Measurements from ENCODE around the gene ARFGAP3. TPM values are rescaled to one million over a fixed set of nuclear protein-coding genes. Genes with fewer than 3 reads are reported as not detected.

ARFGAP3 gene
- polyA plus RNA-seq, 4 donors = 44.8 to 59.5 (median 55.0) TPM

- DNase-seq (ENCODE audit: low read depth in 4 of 4, low spot score in 3 of 4) = no peak
Measured at GRCh38 chr22:42825796-42826195, 31.3 kb downstream of the ARFGAP3 start.

GRCh38 chr22:42821386-42821785 lies 35.7 kb downstream of the ARFGAP3 start:
- DNase-seq (ENCODE audit: low read depth in 4 of 4, low spot score in 3 of 4) = no peak

DNA sequence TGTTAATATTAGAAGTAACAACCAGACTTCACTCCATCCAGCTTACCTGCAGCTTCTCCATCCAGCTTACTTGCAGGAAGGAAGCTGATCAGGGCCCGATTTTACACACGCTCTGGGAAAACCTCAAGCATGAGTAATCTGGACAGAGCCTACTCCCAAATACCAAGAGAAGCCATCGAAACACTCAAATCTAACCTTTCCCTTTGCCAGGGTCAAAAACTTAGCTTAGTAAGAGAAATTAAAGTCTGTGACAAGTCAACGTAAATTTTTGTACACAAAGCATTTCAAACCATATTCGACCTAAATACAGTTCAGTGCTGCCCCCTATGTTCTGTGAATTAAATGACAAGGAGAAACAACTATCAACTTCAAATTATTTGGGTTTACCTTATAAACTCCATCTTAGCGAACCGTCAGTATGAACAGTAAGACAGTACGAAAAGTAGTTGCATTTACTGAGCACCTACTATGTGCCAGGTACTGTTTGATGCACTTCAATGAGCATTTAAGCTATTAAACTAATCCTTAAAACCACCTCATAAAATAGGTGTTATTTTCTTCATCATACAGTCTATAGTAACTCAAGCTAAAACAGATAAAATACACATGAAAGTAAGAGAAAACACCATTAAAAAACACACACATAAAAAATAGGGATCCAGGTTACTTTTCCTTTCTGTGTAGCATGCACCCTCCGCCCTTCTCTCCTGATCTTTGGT lies 36.9 kb downstream of the ARFGAP3 start:
- DNase-seq (ENCODE audit: low read depth in 4 of 4, low spot score in 3 of 4) = peak in 2 of 4 donors; percentile 46 to 53

GRCh38 chr22:42819412-42820044 lies 37.5 kb downstream of the ARFGAP3 start:
- DNase-seq (ENCODE audit: low read depth in 4 of 4, low spot score in 3 of 4) = no peak

- no peak for DNase-seq (ENCODE audit: low read depth in 4 of 4, low spot score in 3 of 4)
Measured at GRCh38 chr22:42817556-42817955, 39.5 kb downstream of the ARFGAP3 start.

- DNase-seq (ENCODE audit: low read depth in 4 of 4, low spot score in 3 of 4) = no peak
Measured at GRCh38 chr22:42816336-42816735, 40.7 kb downstream of the ARFGAP3 start.

- no peak for DNase-seq (ENCODE audit: low read depth in 4 of 4, low spot score in 3 of 4)
Measured at GRCh38 chr22:42814616-42815015, 42.5 kb downstream of the ARFGAP3 start.

DNA sequence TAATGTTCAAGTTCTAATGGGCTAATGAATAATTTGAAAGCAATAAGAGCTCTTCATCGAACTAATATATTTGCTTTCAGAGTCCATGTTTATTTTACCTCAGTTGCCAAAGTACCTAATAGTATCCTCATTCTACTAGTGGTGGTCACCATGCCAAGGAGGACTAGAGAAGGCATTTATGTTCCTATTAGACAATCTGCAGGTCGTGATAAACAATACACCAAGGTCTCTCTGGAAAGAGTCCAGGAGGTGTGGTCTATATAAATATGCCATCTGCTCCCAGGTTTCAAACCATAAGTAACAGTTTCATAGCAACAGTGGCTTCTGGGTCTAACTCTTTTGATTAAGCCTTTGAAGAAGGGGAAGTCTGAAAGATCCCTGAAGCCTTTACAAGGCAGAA lies 42.9 kb downstream of the ARFGAP3 start:
- no peak for DNase-seq (ENCODE audit: low read depth in 4 of 4, low spot score in 3 of 4)

DNA sequence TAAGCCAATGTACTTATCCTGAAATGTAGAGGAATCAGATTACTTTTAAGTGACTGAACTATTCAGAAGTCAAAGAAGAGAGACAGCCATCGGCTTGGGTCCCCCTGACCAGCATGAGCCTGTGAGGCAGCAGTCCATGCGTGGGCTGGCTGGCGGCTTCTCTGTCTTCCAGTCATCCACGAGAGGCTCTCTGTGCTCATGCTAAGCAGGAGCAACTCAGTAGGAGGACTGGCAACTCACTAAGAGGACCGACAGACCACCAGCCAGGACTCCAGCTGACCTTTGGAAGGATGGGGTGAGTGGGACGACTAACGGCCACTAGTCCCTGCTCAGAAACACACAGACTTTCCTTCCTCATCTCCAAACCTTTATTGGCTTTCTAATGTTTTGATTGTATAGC lies 43.6 kb downstream of the ARFGAP3 start:
- DNase-seq (ENCODE audit: low read depth in 4 of 4, low spot score in 3 of 4) = no peak

- peak in 1 of 4 donors; percentile 44 for DNase-seq (ENCODE audit: low read depth in 4 of 4, low spot score in 3 of 4)
Measured at GRCh38 chr22:42811459-42811858, 45.6 kb downstream of the ARFGAP3 start.

DNA sequence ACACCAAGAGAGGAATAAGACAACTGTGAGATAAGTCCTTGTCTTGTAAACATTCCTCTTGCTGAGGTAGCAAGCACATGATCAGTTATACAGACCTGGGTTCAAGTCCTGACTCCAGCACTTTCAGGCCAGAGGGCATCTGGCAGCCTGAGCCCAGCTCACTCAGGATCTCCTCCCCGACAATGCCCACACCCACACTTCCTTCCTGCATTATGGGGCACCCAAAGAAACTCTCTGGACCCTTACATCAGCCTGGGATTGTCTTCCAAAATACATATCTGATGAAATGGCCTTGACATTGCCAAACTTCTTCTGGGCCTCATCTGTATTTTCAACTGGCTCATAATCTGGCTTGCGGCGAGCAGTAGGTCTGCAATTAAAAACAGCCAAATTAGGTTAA lies 48.6 kb downstream of the ARFGAP3 start:
- DNase-seq (ENCODE audit: low read depth in 4 of 4, low spot score in 3 of 4) = no peak

- DNase-seq (ENCODE audit: low read depth in 4 of 4, low spot score in 3 of 4) = no peak
Measured at GRCh38 chr22:42807185-42807584, 49.9 kb downstream of the ARFGAP3 start.

DNA sequence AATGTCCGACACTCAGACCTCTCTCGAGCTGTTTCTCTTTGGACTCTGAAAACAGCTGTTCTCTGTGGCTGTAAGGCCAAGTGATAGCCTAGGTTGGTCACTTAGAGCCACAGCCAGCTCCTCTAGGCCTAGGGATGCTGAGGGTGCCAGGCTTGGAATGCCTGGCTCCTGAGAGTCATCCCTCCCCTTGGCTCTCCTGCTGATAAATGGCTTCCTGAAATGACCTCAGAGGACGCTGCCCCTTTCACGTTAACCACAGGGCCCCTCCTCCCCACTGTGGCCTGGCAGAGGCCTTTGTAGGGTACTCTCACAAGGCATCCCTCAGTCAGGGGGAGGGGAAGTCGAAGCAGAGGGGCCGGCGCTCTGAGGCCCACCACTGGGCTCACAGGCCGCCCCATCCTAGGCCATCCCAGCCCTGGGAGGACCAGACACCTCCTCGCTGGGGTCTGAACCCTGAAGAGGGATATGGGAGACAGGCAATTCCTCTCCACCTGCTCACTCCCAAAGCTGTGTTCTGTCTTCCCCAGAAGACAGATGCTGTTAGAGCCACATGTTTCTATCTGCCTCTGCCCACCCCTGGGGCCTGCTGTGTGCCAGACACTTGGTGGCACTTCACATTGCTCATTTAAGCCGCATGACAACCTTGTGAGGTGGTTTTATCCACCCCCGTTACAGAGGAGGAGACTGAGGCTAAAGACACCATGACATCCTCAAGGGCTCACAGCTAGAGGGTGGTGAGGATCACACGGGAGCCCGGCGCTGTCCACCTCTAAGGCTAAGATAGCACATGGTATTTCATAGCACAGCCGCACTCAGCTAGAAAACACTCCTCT lies 50.9 kb downstream of the ARFGAP3 start:
- DNase-seq (ENCODE audit: low read depth in 4 of 4, low spot score in 3 of 4) = no peak

DNA sequence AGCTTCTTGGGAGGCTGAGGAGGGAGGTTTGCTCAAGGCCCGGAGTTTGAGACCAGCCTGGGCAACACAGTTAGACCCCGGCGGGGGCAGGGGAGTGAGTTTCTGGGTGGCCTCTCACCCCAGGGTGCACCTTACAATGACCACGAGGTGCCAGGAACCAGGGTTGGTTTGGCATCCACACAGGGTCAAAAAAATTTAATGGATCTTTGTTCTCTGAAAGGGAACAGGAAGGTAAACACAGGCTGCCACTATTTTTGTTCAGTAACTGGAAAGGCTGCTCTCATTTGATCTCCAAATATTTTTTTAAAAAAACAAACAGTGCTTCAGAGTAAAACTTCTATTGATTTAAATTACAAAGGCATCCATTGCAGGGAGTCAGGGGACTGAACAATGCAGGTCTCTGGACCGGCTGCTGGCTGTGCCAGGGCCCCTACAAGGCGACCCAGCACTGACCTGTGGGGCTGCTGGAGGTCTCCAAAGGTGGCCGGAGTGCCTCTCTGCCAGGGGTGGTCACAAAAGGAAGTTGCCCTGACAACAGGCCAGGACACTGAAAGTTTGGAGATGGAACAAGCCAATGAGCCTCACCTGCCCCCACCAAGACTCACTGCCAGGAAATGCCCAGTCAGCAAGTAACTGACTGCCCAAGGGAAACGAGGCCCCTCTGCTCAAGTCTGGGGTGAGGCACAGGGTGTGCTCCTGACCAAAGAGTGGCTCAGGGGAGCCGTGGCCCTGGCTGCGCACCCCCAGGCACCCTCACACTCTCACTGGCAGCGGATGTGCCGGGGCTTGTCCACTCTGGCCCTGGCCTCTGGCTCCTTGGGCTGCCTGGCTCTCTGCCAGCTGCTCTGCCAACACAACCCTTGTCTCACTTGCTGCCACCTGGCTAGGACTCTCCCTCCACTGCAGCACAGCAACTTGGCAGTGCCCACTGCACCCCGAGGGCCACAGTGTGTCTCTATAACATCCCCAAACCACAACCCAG lies 51.8 kb downstream of the ARFGAP3 start:
- no peak for DNase-seq (ENCODE audit: low read depth in 4 of 4, low spot score in 3 of 4)

- no peak for DNase-seq (ENCODE audit: low read depth in 4 of 4, low spot score in 3 of 4)
Measured at GRCh38 chr22:42803389-42803788, 53.7 kb downstream of the ARFGAP3 start.

GRCh38 chr22:42801252-42802080 lies 55.6 kb downstream of the ARFGAP3 start:
- no peak for DNase-seq (ENCODE audit: low read depth in 4 of 4, low spot score in 3 of 4)

GRCh38 chr22:42800451-42801251 lies 56.4 kb downstream of the ARFGAP3 start:
- no peak for DNase-seq (ENCODE audit: low read depth in 4 of 4, low spot score in 3 of 4)

Data from left renal pelvis (tissue), 4 donors.